CD4-positive, alpha-beta T cell treated with Interleukin-6 for 4 hours (primary cell): ENCODE measurements around the gene ELP5.
"Not testable (repeated sequence)": the region's sequence is repeated elsewhere in the genome, so short reads cannot be mapped to it uniquely, and the experiment has no call there.

Experiments
- DNase-seq: peaks from one replicate; pipeline ENCODE4 v3.0.0-alpha.2; 2020; ENCODE audit warnings: mixed read lengths

The ELP5 gene

GRCh38 chr17:7237266-7237760 is 14.7 kb upstream of the ELP5 start:
- DNase-seq, result no peak

DNA sequence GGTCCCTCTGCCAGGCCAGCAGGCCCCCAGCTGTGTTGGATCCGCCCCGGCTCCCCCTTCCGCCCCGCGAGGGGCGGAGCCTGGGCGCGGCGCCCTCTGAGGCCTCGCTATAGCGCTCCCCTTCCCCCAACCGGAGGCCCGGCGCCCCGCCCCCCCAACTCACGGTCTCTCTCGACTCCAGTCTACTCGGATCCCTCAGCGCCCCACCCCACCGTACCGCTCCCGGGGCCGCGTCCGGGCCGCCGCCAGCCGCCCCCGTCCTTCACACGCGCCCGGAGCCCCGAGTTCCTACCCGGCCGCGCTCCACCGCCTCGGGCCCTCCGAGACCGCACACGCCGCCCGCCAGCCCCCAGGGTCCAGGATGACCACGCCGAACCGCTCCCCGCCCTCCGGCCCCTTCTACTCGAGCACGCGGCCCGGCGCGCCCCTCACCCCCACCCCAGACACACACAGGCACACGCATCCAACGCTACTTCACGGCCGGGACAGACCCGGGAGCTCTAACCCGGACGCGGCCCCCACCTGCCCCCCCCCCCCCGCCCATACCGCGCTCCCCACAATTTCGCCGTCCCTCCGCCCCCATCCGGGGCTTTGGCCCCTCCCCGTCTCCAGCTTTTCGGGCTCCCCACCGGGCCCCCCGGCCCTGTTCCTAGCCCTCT is 14.1 kb upstream of the ELP5 start:
- DNase-seq, result peak; percentile 93

GRCh38 chr17:7238420-7239090 is 13.5 kb upstream of the ELP5 start:
- DNase-seq, result peak; percentile 60

DNA sequence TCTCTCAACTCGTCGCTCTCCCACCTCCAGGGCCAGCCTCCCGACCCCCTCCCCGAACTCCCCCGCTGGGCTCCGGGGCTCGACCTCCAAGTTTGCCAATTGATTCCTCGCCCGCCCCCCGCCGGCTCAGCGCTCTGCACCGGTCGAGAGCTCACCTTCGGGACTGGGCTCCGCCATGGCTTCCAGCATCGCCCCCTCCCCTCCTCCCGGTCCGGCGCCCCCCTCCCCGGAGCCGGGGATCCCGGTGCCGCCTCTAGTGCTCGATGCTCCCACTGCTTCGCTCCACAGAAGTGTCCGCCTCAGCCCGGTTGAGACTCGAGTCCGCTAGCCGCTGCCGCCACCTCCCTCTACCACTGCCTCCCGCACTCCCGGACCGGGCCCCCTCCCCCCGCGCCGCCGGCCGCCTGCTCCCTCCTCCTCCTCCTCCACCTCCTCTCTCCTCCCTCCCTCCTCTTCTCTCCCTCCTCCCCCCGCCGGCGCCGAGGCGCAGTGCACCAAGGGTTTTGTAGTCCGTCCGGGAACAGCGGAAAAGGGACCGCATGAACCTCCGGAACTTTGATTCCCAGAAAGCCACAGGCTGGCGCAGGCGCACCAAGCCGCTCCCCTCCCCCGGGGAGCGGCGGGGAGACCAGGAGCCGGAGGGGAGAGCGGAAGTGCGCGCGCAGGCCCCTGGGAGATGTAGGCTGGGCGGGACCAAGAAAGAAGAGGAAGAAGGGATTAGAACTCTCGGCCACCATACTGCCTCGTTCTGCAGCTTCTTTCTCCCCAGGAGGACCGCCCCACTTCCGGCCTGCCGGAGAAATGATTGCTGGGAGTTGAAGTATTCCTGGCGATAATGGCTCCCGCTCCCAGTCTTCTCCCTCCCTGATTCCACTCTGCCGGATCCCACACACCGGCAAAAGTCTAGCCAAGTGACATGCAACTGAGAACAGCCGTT is 12.7 kb upstream of the ELP5 start, which contains the start of gene PHF23:
Gene PHF23, minus strand, starts transcription at position 367 of the 937 bp plus-strand sequence. Its CDS starts 178 bp downstream, at position 189.
- peak; percentile 99 for DNase-seq

- DNase-seq, result no peak
These were observed 11.6 kb upstream of the ELP5 start for GRCh38 chr17:7240375-7240774.

DNA sequence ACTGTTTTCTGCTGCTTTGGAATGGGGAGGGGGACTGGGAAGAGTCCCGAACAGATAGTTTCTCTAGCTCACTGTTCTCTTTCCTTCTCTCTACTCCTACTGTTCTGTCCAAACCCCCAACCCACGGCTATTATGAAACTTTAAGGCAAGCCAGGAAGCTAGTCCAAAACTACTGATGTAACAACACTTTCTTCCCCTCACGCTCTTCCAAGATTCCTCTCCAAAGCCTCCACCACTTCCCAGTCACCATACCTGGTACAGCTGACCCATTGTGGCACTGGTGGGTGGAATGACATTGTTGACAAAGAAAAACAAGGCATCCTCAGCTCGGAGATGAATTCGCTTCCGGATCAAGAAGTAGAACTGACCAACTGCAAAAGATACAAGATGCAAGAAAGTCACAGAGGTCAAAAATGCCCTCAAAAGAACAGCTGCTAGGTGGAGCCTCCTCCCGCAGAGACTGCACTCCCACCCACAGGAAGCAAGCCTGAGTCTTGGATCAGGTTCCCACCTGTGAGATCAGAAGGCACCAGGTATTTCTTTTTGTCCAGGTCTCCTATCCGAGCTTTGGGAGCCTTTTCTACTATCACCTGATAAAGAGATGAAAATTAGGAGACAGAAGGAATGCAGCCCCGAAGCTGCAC is 10.8 kb upstream of the ELP5 start:
- no peak for DNase-seq

- peak; percentile 93 for DNase-seq
These were observed 10.0 kb upstream of the ELP5 start, which contains the start of gene GABARAP for GRCh38 chr17:7241783-7242716. TSS of gene GABARAP (minus strand) at chr17:7242449. CDS start at chr17:7242330, 119 bp downstream.

- DNase-seq, result peak; percentile 96
These were observed 9.1 kb upstream of the ELP5 start for GRCh38 chr17:7242717-7243452.

- no peak for DNase-seq
These were observed 8.6 kb upstream of the ELP5 start for GRCh38 chr17:7243453-7243729.

DNA sequence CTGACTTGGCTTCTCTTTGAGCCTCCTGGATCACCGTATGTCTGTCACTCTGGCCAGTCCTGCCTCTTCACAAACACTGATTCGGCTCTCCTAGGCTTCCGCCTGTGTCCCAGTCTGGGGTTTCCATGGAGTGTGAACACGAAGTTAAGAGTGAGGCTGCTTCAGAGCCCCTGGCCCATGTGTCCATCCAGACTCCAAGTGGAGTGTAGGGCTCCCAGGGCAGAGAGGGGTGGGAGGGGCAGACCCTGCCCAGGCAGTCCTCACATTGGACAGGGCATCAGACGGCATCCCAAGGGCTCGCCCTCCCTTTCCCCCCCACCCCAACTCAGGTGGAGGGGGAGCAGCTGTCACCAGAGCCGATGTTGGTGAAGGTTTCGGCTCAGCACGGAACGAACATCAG is 8.2 kb upstream of the ELP5 start:
- DNase-seq, result not testable (repeated sequence)

DNA sequence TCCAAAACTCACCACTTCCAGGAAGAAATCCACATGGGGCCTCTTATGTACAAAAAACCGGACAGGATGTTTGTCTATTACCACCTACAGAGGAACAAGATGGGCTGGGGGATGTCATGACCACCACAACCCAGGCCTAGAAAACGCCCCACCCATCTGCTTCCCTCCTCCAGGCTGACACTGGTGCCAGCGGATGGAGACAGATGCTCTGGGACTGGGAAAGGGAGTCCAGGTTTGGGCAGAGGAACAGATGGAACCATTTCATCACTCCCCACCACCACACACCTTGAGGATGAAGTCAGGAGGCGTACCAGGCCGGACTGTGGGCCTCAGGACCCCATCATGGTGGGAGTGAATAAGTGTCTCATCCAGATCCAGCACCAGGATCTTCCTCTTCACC is 5.2 kb upstream of the ELP5 start:
- no peak for DNase-seq

- DNase-seq, result no peak
These were observed 3.2 kb upstream of the ELP5 start for GRCh38 chr17:7248796-7249195.

GRCh38 chr17:7249214-7249613 is 2.8 kb upstream of the ELP5 start:
- no peak for DNase-seq

DNA sequence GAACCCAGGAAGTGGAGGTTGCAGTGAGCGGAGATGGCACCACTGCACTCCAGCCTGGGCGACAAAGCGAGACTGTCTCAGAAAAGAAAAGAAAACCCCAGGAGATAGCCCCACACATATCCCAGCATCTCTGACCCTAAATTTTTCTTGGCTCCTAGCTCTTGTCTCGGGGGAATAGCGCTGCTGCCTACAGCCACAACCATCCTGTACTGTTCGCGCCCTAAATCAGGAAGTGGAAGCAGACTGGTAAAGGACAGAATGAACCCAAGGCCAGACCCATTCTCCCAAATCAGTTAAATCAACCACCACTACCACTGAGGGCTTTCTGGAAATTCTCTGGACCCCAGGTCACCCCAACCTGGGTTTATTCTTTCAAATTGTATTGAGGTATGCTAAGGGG is 2.2 kb upstream of the ELP5 start:
- DNase-seq, result no peak

- DNase-seq, result no peak
These were observed 1.1 kb upstream of the ELP5 start for GRCh38 chr17:7250695-7251627.

GRCh38 chr17:7251661-7252175 is 297 bp upstream of the ELP5 start, which contains the start of gene CTDNEP1:
TSS of gene CTDNEP1 (minus strand) at chr17:7251734. CDS start at chr17:7251296, 438 bp downstream.
- DNase-seq, result peak; percentile 97

- no peak for DNase-seq
These were observed 1.1 kb downstream of the ELP5 start for GRCh38 chr17:7253082-7253481.

DNA sequence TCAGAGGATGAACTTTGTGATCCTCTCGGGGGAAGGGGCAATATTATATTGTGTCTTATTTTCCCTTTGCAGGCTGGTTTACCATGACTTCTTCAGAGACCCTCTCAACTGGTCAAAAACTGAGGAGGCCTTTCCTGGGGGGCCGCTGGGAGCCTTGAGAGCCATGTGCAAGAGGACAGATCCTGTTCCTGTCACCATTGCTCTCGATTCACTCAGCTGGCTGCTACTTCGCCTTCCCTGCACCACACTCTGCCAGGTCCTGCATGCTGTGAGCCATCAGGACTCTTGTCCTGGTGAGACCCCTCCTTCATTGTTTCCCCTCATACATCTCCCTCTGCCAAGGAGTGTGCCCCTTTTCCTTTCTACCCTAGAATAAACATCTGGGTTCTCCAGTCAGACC is 2.5 kb downstream of the ELP5 start:
- no peak for DNase-seq

DNA sequence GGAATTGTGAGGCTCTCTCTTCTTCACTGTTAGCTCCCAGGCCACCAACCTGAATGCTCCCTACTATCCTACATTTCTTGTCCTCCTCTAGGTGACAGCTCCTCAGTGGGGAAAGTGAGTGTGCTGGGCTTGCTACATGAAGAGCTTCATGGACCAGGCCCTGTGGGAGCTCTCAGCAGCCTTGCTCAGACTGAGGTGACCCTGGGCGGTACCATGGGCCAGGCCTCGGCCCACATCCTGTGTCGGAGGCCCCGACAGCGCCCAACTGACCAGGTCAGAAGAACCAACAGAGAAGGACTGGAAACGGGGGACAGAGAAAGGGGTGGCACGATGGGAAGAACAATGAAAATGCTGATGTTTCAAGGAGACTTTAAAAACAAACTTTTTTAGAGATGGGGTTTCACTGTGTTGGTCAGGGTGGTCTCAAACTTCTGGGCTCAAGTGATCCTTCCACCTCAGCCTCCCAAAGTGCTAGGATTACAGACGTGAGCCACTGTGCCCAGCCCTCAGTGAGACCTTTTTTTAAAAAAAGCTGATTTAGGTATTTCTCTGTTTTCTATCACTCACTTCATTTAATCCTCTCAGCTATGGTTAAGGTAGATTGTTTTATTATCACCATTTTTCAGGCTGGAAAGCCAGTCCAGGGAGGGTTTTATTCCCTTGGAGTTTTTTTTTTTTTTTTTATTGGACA is 4.9 kb downstream of the ELP5 start:
- DNase-seq, result no peak
